ENCODE results near the gene DLGAP1.
A peak's percentile ranks its signal among the peaks of the same experiment; 100 is the strongest.

Gene DLGAP1

DNA sequence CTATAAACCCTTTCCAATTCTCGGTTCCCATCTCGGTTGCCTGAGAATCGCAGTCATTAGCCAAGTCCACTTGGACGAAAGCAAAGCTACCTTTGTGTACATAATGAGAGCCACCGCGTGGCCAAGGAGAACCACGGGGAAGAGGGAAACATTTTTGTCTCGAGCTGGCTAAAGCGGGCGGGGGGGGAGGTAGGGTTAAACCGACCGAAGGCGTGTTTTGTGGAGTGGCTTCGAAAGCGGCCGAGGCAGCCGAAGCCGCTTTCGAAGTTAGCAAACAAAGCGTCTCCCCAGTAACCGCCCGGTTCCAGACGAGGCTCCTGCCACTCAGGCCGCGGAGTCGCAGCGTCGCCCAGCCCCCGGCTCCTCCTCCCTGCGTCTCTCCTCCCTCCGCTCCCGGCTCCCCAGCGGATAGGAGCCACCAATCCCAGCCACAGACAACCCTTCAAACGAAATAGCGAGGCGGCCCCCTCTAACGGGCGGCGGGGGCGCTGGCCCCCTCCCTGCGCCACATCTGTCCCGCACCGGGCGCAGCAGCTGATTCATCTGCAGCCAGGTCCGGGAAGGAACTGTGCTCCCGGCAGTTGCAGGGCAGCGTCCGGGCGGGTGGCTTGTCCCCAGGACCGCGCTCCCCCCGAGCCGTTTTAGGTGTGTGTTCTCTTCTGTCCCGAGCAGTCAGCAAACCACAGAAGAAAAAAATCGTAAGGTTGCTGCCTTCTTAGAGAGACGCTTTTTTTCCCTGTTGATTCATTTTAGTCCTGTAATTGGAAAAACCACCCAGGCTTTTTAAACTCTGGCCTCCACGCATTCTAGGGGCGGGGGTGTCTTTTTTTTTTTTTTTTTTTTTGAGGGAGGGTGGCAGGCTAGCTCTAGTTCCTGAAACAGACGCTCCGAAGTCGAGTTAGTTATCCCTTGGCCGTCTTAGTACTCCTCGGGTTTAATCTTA is 1006.9 kb downstream of the DLGAP1 start:
- peak; percentile 95 for DNase-seq (ENCODE audit: low spot score)

DNA sequence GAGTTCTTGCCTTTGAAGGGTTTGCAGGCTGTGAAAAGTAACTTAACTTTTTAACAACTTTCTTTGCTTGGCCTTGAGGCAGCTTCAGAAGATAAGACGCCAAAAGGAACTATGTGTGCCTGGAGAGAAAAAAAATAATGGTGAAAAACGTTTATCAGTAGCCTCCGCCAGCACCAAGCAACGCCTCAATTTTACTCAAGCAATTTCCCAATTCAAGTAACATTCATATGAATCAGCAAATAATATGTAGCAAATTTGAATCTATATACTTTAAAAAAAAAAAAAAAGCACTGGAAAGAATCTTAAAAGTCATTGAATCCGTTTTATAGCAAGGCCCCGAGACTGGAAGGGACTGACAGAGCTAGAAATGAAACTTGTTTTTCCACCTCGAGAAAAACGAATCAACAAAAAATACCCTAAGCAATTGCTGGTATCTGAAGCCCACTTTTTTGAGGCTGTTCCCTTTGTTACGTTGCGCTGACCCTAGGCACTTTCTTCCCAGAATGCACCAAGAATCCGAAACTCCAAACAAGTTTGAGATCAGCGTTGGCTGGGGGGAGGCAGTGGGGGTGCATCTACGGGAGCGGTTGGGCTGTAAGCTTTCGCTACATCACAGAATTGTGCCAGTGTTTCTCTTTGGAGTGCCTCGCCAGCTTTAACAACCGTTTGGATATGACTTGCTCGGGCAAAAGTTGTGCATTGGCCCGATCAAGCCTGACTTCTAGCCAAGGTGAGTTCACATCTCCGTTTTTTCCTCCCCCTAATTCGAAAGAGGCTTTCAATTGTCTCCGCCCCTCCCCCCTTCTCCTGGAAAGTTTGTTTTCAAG is 1007.8 kb downstream of the DLGAP1 start:
- peak; percentile 49 for DNase-seq (ENCODE audit: low spot score)
